ENCODE measurements around the gene HSD11B1.

DNA sequence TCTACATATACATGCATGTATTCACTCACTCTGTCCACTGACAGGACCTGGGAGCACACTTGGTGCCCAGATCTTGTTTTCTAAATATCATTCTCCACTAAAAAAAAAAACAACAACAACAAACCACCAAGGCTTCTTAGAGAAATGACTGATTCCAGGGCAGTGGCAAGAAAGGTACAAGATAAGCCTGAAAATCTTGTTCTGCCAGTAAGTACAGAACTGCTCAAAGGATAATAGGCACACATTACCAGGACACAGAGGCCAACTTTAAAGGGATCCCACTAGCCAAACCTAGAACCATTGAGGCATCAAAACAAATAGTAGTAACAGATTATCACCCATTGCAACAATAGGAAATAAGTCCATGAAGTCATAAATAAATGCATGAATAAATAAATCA, 10.7 kb downstream of the HSD11B1 start:
- TF ChIP-seq, protein P1, sequence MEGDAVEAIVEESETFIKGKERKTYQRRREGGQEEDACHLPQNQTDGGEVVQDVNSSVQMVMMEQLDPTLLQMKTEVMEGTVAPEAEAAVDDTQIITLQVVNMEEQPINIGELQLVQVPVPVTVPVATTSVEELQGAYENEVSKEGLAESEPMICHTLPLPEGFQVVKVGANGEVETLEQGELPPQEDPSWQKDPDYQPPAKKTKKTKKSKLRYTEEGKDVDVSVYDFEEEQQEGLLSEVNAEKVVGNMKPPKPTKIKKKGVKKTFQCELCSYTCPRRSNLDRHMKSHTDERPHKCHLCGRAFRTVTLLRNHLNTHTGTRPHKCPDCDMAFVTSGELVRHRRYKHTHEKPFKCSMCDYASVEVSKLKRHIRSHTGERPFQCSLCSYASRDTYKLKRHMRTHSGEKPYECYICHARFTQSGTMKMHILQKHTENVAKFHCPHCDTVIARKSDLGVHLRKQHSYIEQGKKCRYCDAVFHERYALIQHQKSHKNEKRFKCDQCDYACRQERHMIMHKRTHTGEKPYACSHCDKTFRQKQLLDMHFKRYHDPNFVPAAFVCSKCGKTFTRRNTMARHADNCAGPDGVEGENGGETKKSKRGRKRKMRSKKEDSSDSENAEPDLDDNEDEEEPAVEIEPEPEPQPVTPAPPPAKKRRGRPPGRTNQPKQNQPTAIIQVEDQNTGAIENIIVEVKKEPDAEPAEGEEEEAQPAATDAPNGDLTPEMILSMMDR (IDR thresholded peaks at IDR 0.05; ENCODE audit: borderline replicate concordance, extremely low read depth, low read length, poor library complexity, severe bottlenecking) = no peak
- TF ChIP-seq EZH2 (IDR thresholded peaks at IDR 0.05; ENCODE audit: borderline replicate concordance, low read depth, low read length, severe bottlenecking) = no peak

Data from DND-41 (cell line).